Measurements from ENCODE around the gene ARPC1B.

DNA sequence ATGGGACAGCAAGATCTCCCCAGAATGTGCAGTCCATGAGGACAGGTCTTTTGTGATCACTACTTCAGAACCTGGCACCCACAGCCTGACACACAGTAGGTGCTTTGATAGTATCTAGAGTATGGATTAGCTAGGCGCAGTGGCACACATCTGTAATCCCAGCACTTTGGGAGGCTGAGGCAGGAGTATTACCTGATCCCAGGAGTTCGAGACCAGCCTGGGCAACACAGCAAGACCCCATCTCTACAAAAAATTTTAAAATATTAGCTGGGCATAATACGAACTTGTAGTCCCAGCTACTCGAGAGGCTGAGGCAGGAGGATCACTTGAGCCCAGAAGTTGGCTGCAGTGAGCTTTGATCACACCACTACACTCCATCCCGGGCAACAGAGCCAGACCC, 22.3 kb upstream of the ARPC1B start:
- TF ChIP-seq POLR2A (IDR thresholded peaks at IDR 0.05) = no peak
- TF ChIP-seq, protein P1, sequence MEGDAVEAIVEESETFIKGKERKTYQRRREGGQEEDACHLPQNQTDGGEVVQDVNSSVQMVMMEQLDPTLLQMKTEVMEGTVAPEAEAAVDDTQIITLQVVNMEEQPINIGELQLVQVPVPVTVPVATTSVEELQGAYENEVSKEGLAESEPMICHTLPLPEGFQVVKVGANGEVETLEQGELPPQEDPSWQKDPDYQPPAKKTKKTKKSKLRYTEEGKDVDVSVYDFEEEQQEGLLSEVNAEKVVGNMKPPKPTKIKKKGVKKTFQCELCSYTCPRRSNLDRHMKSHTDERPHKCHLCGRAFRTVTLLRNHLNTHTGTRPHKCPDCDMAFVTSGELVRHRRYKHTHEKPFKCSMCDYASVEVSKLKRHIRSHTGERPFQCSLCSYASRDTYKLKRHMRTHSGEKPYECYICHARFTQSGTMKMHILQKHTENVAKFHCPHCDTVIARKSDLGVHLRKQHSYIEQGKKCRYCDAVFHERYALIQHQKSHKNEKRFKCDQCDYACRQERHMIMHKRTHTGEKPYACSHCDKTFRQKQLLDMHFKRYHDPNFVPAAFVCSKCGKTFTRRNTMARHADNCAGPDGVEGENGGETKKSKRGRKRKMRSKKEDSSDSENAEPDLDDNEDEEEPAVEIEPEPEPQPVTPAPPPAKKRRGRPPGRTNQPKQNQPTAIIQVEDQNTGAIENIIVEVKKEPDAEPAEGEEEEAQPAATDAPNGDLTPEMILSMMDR (IDR thresholded peaks at IDR 0.05) = no peak
